ENCODE results near the gene TASP1.
"Not testable (repeated sequence)": the region's sequence is repeated elsewhere in the genome, so short reads cannot be mapped to it uniquely, and the experiment has no call there.

Gene TASP1

GRCh38 chr20:13638496-13639149, at the start of gene TASP1:
Gene TASP1 (minus strand): TSS chr20:13638932. CDS start chr20:13630078, 8,854 bp downstream.
- DNase-seq (ENCODE audit: low read depth in 2 of 2), result peak; percentile 90 to 92

- DNase-seq (ENCODE audit: low read depth in 2 of 2), result no peak
Observed at GRCh38 chr20:13687815-13688214, 49.1 kb upstream of the TASP1 start.

GRCh38 chr20:13685623-13686022, 46.9 kb upstream of the TASP1 start:
- no peak for DNase-seq (ENCODE audit: low read depth in 2 of 2)

- no peak for DNase-seq (ENCODE audit: low read depth in 2 of 2)
Observed at GRCh38 chr20:13684566-13685222, 46.0 kb upstream of the TASP1 start.

GRCh38 chr20:13683833-13684232, 45.1 kb upstream of the TASP1 start:
- DNase-seq (ENCODE audit: low read depth in 2 of 2), result no peak

- DNase-seq (ENCODE audit: low read depth in 2 of 2), result no peak
Observed at GRCh38 chr20:13681248-13682125, 42.8 kb upstream of the TASP1 start.

GRCh38 chr20:13678944-13679343, 40.2 kb upstream of the TASP1 start:
- no peak for DNase-seq (ENCODE audit: low read depth in 2 of 2)

- DNase-seq (ENCODE audit: low read depth in 2 of 2), result no peak
Observed at GRCh38 chr20:13677241-13677640, 38.5 kb upstream of the TASP1 start.

- DNase-seq (ENCODE audit: low read depth in 2 of 2), result no peak
Observed at GRCh38 chr20:13676682-13677081, 38.0 kb upstream of the TASP1 start.

- DNase-seq (ENCODE audit: low read depth in 2 of 2), result no peak
Observed at GRCh38 chr20:13672690-13673089, 34.0 kb upstream of the TASP1 start.

- DNase-seq (ENCODE audit: low read depth in 2 of 2), result no peak
Observed at GRCh38 chr20:13671916-13672378, 33.2 kb upstream of the TASP1 start.

GRCh38 chr20:13671512-13671911, 32.8 kb upstream of the TASP1 start:
- DNase-seq (ENCODE audit: low read depth in 2 of 2), result no peak

- DNase-seq (ENCODE audit: low read depth in 2 of 2), result no peak
Observed at GRCh38 chr20:13670160-13670559, 31.4 kb upstream of the TASP1 start.

- DNase-seq (ENCODE audit: low read depth in 2 of 2), result no peak
Observed at GRCh38 chr20:13665709-13666395, 27.1 kb upstream of the TASP1 start.

GRCh38 chr20:13661070-13661685, 22.4 kb upstream of the TASP1 start:
- no peak for DNase-seq (ENCODE audit: low read depth in 2 of 2)

GRCh38 chr20:13659288-13659687, 20.6 kb upstream of the TASP1 start:
- DNase-seq (ENCODE audit: low read depth in 2 of 2), result no peak

- not testable (repeated sequence) for DNase-seq (ENCODE audit: low read depth in 2 of 2)
Observed at GRCh38 chr20:13658060-13658459, 19.3 kb upstream of the TASP1 start.

- no peak for DNase-seq (ENCODE audit: low read depth in 2 of 2)
Observed at GRCh38 chr20:13656721-13657368, 18.1 kb upstream of the TASP1 start.

- no peak for DNase-seq (ENCODE audit: low read depth in 2 of 2)
Observed at GRCh38 chr20:13654463-13655023, 15.8 kb upstream of the TASP1 start.

GRCh38 chr20:13650474-13650873, 11.7 kb upstream of the TASP1 start:
- DNase-seq (ENCODE audit: low read depth in 2 of 2), result no peak
